RPMI8226 (cell line): ENCODE data around the gene MRM2.

Source experiments
- DNase-seq: peaks from one replicate; pipeline ENCODE4 v3.0.0-alpha.2; 2015

Gene MRM2

GRCh38 chr7:2245883-2246675 is 4.1 kb upstream of the MRM2 start:
- DNase-seq = no peak

- no peak for DNase-seq
These were observed 2.5 kb upstream of the MRM2 start for GRCh38 chr7:2244404-2244995.

- no peak for DNase-seq
These were observed 1.5 kb upstream of the MRM2 start for GRCh38 chr7:2243458-2243857.

- peak; percentile 52 for DNase-seq
These were observed 780 bp upstream of the MRM2 start for GRCh38 chr7:2242541-2243429.

GRCh38 chr7:2239242-2239641 is 2.8 kb downstream of the MRM2 start:
- DNase-seq = no peak

GRCh38 chr7:2237109-2237602 is 4.8 kb downstream of the MRM2 start:
- DNase-seq = no peak

GRCh38 chr7:2233926-2234325 is 8.1 kb downstream of the MRM2 start:
- DNase-seq = no peak

GRCh38 chr7:2232766-2233520 is 9.1 kb downstream of the MRM2 start, which contains the start of gene MAD1L1:
Gene MAD1L1, minus strand, starts transcription at chr7:2232945. Its CDS starts 2,812 bp downstream, at chr7:2230133.
- DNase-seq = peak; percentile 95

GRCh38 chr7:2231992-2232765 is 9.8 kb downstream of the MRM2 start:
- DNase-seq = peak; percentile 40

- DNase-seq = no peak
These were observed 11.1 kb downstream of the MRM2 start for GRCh38 chr7:2230882-2231281.

GRCh38 chr7:2230226-2230625 is 11.8 kb downstream of the MRM2 start:
- DNase-seq = no peak

- DNase-seq = no peak
These were observed 12.5 kb downstream of the MRM2 start for GRCh38 chr7:2229467-2229866.

GRCh38 chr7:2228921-2229320 is 13.1 kb downstream of the MRM2 start:
- no peak for DNase-seq

GRCh38 chr7:2227699-2228098 is 14.3 kb downstream of the MRM2 start:
- DNase-seq = no peak

- DNase-seq = no peak
These were observed 16.2 kb downstream of the MRM2 start for GRCh38 chr7:2225830-2226229.

GRCh38 chr7:2225336-2225735 is 16.7 kb downstream of the MRM2 start:
- no peak for DNase-seq

- DNase-seq = no peak
These were observed 17.1 kb downstream of the MRM2 start for GRCh38 chr7:2224934-2225333.

- no peak for DNase-seq
These were observed 17.5 kb downstream of the MRM2 start for GRCh38 chr7:2224491-2224928.

GRCh38 chr7:2223321-2223720 is 18.7 kb downstream of the MRM2 start:
- no peak for DNase-seq

GRCh38 chr7:2222516-2222915 is 19.5 kb downstream of the MRM2 start:
- DNase-seq = no peak

GRCh38 chr7:2220954-2221353 is 21.1 kb downstream of the MRM2 start:
- DNase-seq = no peak

GRCh38 chr7:2220506-2220905 is 21.5 kb downstream of the MRM2 start:
- no peak for DNase-seq
